SK-N-SH treated with all-trans-retinoic acid at 6 μM for 48 hours (cell line): ENCODE measurements around the gene CFAP61.

ENCODE experiments used
- ATAC-seq: fragments of 200-7000 bp; cut with Tn5 transposase; 3 replicates; pipeline ENCODE4 v1.9.1; 2020; ENCODE audit warnings: mild to moderate bottlenecking, moderate library complexity
- ARNTL ChIP-seq: fragments of 450-650 bp; formaldehyde crosslinking; IDR thresholded peaks from 2 replicates; pipeline ENCODE4 v1.5.0; 2020; ENCODE audit warnings: low read depth, mild to moderate bottlenecking, moderate library complexity, borderline replicate concordance
- BACH2 ChIP-seq: fragments of 250-450 bp; sonication (Bioruptor Pico); IDR thresholded peaks from 2 replicates; pipeline ENCODE4 v1.9.0; 2021; ENCODE audit warnings: mild to moderate bottlenecking, borderline replicate concordance
- CSDC2 ChIP-seq: fragments of 250-450 bp; sonication (Bioruptor Pico); IDR thresholded peaks from 2 replicates; pipeline ENCODE4 v1.5.0; 2020; ENCODE audit warnings: mild to moderate bottlenecking, moderate library complexity
- ESRRG ChIP-seq: fragments of 250-450 bp; sonication (Bioruptor Pico); IDR thresholded peaks from 2 replicates; pipeline ENCODE4 v1.6.1; 2021; ENCODE audit warnings: mild to moderate bottlenecking
- ISL1 ChIP-seq: fragments of 250-450 bp; sonication (Bioruptor Pico); IDR thresholded peaks from 2 replicates; pipeline ENCODE4 v2.1.2; 2022; ENCODE audit warnings: mild to moderate bottlenecking, moderate library complexity
- OSR1 ChIP-seq: fragments of 250-450 bp; sonication (Bioruptor Pico); IDR thresholded peaks from 2 replicates; pipeline ENCODE4 v1.8.0; 2022; ENCODE audit warnings: moderate library complexity, mild to moderate bottlenecking, inconsistent platforms
- PPARA ChIP-seq: fragments of 250-450 bp; sonication (Bioruptor Pico); IDR thresholded peaks from 2 replicates; pipeline ENCODE4 v1.5.0; 2020; ENCODE audit warnings: mild to moderate bottlenecking, borderline replicate concordance
- RARB ChIP-seq: fragments of 250-450 bp; sonication (Bioruptor Pico); IDR thresholded peaks from 2 replicates; pipeline ENCODE4 v1.8.0; 2021; ENCODE audit warnings: mild to moderate bottlenecking, moderate library complexity
- SNAI2 ChIP-seq: fragments of 250-450 bp; sonication (Bioruptor Pico); IDR thresholded peaks from 2 replicates; pipeline ENCODE4 v1.5.0; 2020; ENCODE audit warnings: mild to moderate bottlenecking, moderate library complexity
- TOX ChIP-seq: fragments of 250-450 bp; sonication (Bioruptor Pico); IDR thresholded peaks from 2 replicates; pipeline ENCODE4 v1.8.0; 2021; ENCODE audit warnings: mild to moderate bottlenecking, moderate library complexity, borderline replicate concordance
- ZC3H10 ChIP-seq: fragments of 250-450 bp; sonication (Bioruptor Pico); IDR thresholded peaks from 2 replicates; pipeline ENCODE4 v1.5.1; 2021; ENCODE audit warnings: mild to moderate bottlenecking, moderate library complexity
- ZFP30 ChIP-seq: fragments of 450-650 bp; formaldehyde crosslinking; IDR thresholded peaks from 2 replicates; pipeline ENCODE4 v1.5.0; 2022; ENCODE audit warnings: mild to moderate bottlenecking, moderate library complexity
- ZNF70 ChIP-seq: fragments of 450-650 bp; formaldehyde crosslinking; IDR thresholded peaks from 2 replicates; pipeline ENCODE4 v1.5.0; 2020; ENCODE audit warnings: mild to moderate bottlenecking, moderate library complexity
- ZNF8 ChIP-seq: fragments of 450-650 bp; formaldehyde crosslinking; IDR thresholded peaks from 2 replicates; pipeline ENCODE4 v1.5.0; 2020; ENCODE audit warnings: mild to moderate bottlenecking, moderate library complexity
- TF ChIP-seq, protein P1 (sequence below): fragments of 250-450 bp; sonication (Bioruptor Pico); IDR thresholded peaks from 2 replicates; pipeline ENCODE4 v1.5.0; 2020; ENCODE audit warnings: mild to moderate bottlenecking, moderate library complexity
- TF ChIP-seq, protein P2 (sequence below): fragments of 250-450 bp; sonication (Bioruptor Pico); IDR thresholded peaks from 2 replicates; pipeline ENCODE4 v1.8.0; 2021; ENCODE audit warnings: low read depth, mild to moderate bottlenecking, moderate library complexity, borderline replicate concordance
- TF ChIP-seq, protein P3 (sequence below): fragments of 250-450 bp; sonication (Bioruptor Pico); IDR thresholded peaks from 2 replicates; pipeline ENCODE4 v1.5.1; 2021; ENCODE audit warnings: mild to moderate bottlenecking, moderate library complexity
- TF ChIP-seq, protein P4 (sequence below): fragments of 250-450 bp; sonication (Bioruptor Pico); IDR thresholded peaks from 2 replicates; pipeline ENCODE4 v1.8.0; 2020; ENCODE audit warnings: mild to moderate bottlenecking, moderate library complexity, borderline replicate concordance

Gene CFAP61

DNA sequence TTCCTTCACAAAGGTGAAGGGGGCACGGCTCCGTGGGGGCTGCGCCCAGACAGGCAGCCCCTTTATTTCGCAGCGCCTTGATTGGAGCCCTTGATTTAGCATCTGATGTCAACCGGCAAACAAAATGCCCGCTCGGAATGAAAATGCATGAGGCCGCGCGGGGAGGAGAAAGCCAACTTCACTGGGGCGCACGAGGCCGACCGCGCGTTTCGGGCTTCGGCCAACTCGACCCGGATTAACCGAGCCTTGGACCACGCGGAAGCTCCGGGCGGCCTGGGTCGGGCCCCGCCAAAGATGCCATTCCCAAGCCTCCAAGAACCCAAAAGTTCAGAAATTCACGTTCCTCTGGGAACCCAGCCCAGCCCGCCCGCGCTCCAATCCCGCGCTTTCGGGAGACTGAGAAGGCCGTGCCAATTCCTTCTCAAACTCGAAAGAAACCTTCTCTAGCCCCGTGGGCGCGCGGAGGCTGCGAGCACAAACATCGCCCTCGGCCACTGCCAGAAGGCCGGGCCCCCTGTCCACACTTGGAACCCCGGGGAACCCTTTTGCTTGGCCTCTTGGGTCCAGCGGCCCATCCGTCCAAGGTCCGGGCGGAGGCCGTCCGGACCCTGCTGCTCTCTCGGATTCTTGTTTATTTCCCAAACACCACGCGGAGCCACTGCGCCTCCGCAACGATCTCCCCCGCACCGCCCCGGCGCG is 314.7 kb downstream of the CFAP61 start:
- no peak for ATAC-seq
- TF ChIP-seq OSR1 (CRISPR knock-in tag) (no peak), PPARA (CRISPR knock-in tag) (no peak), ZNF8 (CRISPR knock-in tag) (no peak), TOX (no peak), ARNTL (no peak), ZNF70 (CRISPR knock-in tag) (no peak), ISL1 (no peak)
- TF ChIP-seq, protein P1, sequence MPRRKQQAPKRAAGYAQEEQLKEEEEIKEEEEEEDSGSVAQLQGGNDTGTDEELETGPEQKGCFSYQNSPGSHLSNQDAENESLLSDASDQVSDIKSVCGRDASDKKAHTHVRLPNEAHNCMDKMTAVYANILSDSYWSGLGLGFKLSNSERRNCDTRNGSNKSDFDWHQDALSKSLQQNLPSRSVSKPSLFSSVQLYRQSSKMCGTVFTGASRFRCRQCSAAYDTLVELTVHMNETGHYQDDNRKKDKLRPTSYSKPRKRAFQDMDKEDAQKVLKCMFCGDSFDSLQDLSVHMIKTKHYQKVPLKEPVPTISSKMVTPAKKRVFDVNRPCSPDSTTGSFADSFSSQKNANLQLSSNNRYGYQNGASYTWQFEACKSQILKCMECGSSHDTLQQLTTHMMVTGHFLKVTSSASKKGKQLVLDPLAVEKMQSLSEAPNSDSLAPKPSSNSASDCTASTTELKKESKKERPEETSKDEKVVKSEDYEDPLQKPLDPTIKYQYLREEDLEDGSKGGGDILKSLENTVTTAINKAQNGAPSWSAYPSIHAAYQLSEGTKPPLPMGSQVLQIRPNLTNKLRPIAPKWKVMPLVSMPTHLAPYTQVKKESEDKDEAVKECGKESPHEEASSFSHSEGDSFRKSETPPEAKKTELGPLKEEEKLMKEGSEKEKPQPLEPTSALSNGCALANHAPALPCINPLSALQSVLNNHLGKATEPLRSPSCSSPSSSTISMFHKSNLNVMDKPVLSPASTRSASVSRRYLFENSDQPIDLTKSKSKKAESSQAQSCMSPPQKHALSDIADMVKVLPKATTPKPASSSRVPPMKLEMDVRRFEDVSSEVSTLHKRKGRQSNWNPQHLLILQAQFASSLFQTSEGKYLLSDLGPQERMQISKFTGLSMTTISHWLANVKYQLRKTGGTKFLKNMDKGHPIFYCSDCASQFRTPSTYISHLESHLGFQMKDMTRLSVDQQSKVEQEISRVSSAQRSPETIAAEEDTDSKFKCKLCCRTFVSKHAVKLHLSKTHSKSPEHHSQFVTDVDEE (CRISPR knock-in tag) = no peak
- TF ChIP-seq, protein P2, sequence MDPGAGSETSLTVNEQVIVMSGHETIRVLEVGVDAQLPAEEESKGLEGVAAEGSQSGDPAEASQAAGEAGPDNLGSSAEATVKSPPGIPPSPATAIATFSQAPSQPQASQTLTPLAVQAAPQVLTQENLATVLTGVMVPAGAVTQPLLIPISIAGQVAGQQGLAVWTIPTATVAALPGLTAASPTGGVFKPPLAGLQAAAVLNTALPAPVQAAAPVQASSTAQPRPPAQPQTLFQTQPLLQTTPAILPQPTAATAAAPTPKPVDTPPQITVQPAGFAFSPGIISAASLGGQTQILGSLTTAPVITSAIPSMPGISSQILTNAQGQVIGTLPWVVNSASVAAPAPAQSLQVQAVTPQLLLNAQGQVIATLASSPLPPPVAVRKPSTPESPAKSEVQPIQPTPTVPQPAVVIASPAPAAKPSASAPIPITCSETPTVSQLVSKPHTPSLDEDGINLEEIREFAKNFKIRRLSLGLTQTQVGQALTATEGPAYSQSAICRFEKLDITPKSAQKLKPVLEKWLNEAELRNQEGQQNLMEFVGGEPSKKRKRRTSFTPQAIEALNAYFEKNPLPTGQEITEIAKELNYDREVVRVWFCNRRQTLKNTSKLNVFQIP (CRISPR knock-in tag) = no peak
- TF ChIP-seq, all 23 proteins: peak for 0

- TF ChIP-seq ZNF8 (CRISPR knock-in tag) (no peak), BACH2 (CRISPR knock-in tag) (no peak), ZC3H10 (CRISPR knock-in tag) (no peak), SNAI2 (CRISPR knock-in tag) (no peak), PPARA (CRISPR knock-in tag) (no peak), TOX (no peak), ESRRG (CRISPR knock-in tag) (no peak)
- TF ChIP-seq, protein P1 (CRISPR knock-in tag) = no peak
- TF ChIP-seq, protein P3, sequence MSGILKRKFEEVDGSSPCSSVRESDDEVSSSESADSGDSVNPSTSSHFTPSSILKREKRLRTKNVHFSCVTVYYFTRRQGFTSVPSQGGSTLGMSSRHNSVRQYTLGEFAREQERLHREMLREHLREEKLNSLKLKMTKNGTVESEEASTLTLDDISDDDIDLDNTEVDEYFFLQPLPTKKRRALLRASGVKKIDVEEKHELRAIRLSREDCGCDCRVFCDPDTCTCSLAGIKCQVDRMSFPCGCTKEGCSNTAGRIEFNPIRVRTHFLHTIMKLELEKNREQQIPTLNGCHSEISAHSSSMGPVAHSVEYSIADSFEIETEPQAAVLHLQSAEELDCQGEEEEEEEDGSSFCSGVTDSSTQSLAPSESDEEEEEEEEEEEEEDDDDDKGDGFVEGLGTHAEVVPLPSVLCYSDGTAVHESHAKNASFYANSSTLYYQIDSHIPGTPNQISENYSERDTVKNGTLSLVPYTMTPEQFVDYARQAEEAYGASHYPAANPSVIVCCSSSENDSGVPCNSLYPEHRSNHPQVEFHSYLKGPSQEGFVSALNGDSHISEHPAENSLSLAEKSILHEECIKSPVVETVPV (CRISPR knock-in tag) = no peak
- no peak for ATAC-seq
Measured at GRCh38 chr20:20367575-20368417, 315.5 kb downstream of the CFAP61 start, which contains the start of gene INSM1. INSM1 (plus strand) TSS chr20:20368104; CDS start chr20:20368268, 164 bp downstream.

DNA sequence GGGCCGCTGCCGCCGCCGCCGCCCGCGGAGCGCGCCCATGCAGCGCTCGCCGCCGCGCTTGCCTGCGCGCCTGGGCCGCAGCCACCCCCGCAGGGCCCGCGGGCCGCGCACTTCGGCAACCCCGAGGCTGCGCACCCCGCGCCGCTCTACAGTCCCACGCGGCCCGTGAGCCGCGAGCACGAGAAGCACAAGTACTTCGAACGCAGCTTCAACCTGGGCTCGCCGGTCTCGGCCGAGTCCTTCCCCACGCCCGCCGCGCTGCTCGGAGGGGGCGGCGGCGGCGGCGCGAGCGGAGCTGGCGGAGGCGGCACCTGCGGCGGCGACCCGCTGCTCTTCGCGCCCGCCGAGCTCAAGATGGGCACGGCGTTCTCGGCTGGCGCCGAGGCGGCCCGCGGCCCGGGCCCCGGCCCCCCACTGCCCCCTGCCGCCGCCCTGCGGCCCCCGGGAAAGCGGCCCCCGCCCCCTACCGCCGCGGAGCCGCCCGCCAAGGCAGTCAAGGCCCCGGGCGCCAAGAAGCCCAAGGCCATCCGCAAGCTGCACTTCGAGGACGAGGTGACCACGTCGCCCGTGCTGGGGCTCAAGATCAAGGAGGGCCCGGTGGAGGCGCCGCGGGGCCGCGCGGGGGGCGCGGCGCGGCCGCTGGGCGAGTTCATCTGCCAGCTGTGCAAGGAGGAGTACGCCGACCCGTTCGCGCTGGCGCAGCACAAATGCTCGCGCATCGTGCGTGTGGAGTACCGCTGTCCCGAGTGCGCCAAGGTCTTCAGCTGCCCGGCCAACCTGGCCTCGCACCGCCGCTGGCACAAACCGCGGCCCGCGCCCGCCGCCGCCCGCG is 316.3 kb downstream of the CFAP61 start:
- no peak for ATAC-seq
- TF ChIP-seq CSDC2 (CRISPR knock-in tag) (no peak), ZC3H10 (CRISPR knock-in tag) (no peak), ZFP30 (CRISPR knock-in tag) (no peak), PPARA (CRISPR knock-in tag) (no peak), RARB (CRISPR knock-in tag) (no peak), OSR1 (CRISPR knock-in tag) (no peak), ZNF70 (CRISPR knock-in tag) (no peak)
- TF ChIP-seq, protein P4, sequence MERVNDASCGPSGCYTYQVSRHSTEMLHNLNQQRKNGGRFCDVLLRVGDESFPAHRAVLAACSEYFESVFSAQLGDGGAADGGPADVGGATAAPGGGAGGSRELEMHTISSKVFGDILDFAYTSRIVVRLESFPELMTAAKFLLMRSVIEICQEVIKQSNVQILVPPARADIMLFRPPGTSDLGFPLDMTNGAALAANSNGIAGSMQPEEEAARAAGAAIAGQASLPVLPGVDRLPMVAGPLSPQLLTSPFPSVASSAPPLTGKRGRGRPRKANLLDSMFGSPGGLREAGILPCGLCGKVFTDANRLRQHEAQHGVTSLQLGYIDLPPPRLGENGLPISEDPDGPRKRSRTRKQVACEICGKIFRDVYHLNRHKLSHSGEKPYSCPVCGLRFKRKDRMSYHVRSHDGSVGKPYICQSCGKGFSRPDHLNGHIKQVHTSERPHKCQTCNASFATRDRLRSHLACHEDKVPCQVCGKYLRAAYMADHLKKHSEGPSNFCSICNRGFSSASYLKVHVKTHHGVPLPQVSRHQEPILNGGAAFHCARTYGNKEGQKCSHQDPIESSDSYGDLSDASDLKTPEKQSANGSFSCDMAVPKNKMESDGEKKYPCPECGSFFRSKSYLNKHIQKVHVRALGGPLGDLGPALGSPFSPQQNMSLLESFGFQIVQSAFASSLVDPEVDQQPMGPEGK = no peak
- TF ChIP-seq, protein P1 (CRISPR knock-in tag) = no peak
- TF ChIP-seq, protein P3 (CRISPR knock-in tag) = no peak
